Measurements from ENCODE around the gene SCARB1. TPM values are rescaled to one million over a fixed set of nuclear protein-coding genes. Genes with fewer than 3 reads are reported as not detected.

The SCARB1 gene
- total RNA-seq, 1 donor from 2014 or later: 81.1 TPM

DNA sequence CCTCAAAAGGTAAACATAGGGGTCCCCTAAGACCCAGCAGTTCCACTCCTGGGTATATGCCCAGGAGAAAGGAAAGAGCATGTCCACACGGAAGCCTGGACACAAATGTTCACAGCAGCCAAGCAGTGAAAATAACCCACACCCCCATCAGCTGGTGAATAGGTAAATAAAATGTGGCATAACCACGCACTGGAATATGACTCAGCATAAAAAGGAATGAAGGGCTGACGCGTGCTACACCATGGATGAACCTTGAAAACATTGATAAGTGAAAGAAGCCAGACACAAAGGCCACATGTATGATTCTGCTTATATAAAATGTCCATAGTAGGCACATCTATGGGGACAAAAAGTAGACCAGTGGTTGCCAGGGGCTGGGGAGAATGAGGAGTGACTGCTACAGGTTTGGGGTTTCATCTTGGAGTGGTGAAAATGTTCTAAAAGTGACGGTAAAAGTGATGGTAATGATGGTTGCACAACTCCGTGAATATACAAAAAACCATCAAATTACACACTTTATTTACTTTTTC lies 3.8 kb upstream of the SCARB1 start:
- no peaks in the 10 kb centered on the region for H3K27me3 ChIP-seq
- H3K9me3 ChIP-seq: no peaks in the 10 kb centered on the region
- intact Hi-C loops (cut with DNase I): no loop called here
- H3K4me1 ChIP-seq: peaks cover 0 to 7% of the 10 kb centered on the region in 2 donors
- DNase-seq (ENCODE audit: low spot score in 2 of 2): no peak
- H3K4me3 ChIP-seq: no peak overlapping the region
- no peak overlapping the region for H3K27ac ChIP-seq
- TF ChIP-seq, protein P1, sequence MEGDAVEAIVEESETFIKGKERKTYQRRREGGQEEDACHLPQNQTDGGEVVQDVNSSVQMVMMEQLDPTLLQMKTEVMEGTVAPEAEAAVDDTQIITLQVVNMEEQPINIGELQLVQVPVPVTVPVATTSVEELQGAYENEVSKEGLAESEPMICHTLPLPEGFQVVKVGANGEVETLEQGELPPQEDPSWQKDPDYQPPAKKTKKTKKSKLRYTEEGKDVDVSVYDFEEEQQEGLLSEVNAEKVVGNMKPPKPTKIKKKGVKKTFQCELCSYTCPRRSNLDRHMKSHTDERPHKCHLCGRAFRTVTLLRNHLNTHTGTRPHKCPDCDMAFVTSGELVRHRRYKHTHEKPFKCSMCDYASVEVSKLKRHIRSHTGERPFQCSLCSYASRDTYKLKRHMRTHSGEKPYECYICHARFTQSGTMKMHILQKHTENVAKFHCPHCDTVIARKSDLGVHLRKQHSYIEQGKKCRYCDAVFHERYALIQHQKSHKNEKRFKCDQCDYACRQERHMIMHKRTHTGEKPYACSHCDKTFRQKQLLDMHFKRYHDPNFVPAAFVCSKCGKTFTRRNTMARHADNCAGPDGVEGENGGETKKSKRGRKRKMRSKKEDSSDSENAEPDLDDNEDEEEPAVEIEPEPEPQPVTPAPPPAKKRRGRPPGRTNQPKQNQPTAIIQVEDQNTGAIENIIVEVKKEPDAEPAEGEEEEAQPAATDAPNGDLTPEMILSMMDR (IDR thresholded peaks at IDR 0.05): no peak
- no peaks in the 10 kb centered on the region for H3K36me3 ChIP-seq

DNA sequence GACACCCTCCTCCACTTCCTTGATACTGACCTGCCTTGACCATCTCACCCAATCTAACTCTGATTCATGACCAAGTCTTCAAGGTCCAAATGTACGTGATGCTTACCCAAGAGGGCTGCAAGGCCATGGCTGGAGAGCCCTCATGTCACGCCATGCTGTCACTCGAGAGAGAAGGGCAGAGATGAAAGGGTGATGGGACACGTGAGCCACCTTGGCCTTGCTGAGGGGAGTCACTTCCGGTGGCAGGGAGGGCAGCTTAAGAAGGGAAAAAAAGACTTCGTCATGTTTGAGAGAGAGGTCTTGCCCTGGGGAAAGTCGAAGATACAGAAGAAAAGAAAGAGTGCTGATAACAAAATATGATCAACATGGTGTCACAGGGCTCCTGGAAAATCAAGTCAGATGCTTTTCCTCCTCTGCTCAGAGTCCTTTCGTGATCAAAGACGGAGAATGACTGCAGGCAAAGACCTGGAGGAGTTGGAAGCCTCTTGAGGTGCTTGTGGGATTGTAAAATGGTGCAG lies 3.3 kb upstream of the SCARB1 start:
- TF ChIP-seq, protein P1 (IDR thresholded peaks at IDR 0.05): no peak
- no peak overlapping the region for H3K4me3 ChIP-seq
- DNase-seq (ENCODE audit: low spot score in 2 of 2): no peak
- H3K27me3 ChIP-seq: no peaks in the 10 kb centered on the region
- H3K27ac ChIP-seq: no peak overlapping the region
- intact Hi-C loops (cut with DNase I): no loop called here
- no peaks in the 10 kb centered on the region for H3K9me3 ChIP-seq
- no peaks in the 10 kb centered on the region for H3K36me3 ChIP-seq
- peaks cover 0 to 7% of the 10 kb centered on the region in 2 donors for H3K4me1 ChIP-seq

GRCh38 chr12:124866195-124866882 lies 2.7 kb upstream of the SCARB1 start:
- Histone ChIP-seq H3K27ac (no peak overlapping the region), H3K27me3 (no peaks in the 10 kb centered on the region), H3K9me3 (no peaks in the 10 kb centered on the region), H3K4me3 (no peak overlapping the region), H3K4me1 (peaks cover 0 to 7% of the 10 kb centered on the region in 2 donors), H3K36me3 (no peaks in the 10 kb centered on the region)
- TF ChIP-seq, protein P1 (IDR thresholded peaks at IDR 0.05): no peak
- intact Hi-C loops (cut with DNase I): no loop called here
- DNase-seq (ENCODE audit: low spot score in 2 of 2): no peak

DNA sequence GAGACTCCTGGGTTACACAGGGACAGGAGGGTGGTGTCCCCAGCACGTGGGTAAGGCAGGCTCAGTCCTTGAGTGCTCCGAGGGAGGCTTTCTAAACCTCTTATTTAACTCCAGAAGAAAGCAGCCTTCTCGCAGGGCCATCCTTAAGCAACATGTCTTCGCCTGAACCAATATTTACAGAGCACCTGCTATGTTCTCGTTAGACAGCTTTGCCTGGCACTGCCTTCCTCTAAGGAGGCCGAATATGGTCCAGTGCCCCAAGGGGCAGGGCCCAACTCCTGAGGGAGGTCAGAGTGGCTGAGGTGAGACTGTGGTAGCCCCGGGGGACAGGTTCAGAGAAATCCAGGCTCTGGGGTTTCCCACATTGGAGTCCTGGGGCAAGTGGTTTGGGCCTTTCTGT lies 2.1 kb upstream of the SCARB1 start:
- H3K9me3 ChIP-seq: no peaks in the 10 kb centered on the region
- no peak overlapping the region for H3K27ac ChIP-seq
- no peak for DNase-seq (ENCODE audit: low spot score in 2 of 2)
- intact Hi-C loops (cut with DNase I): no loop called here
- H3K4me1 ChIP-seq: peaks cover 0 to 7% of the 10 kb centered on the region in 2 donors
- TF ChIP-seq, protein P1 (IDR thresholded peaks at IDR 0.05): no peak
- no peak overlapping the region for H3K4me3 ChIP-seq
- H3K36me3 ChIP-seq: no peaks in the 10 kb centered on the region
- H3K27me3 ChIP-seq: no peaks in the 10 kb centered on the region

- H3K36me3 ChIP-seq: no peaks in the 10 kb centered on the region
- H3K27ac ChIP-seq: peak overlapping the region; percentile 36 to 61
- H3K4me3 ChIP-seq: peak overlapping the region; percentile 82 to 83
- H3K4me1 ChIP-seq: peaks cover 0 to 7% of the 10 kb centered on the region in 2 donors
- intact Hi-C loops (cut with DNase I): loop anchor here (5.0 kb wide), 2 partner anchors 38 to 78 kb away; no protein-coding TSS in a partner anchor
- TF ChIP-seq, protein P1 (IDR thresholded peaks at IDR 0.05): no peak
- no peaks in the 10 kb centered on the region for H3K9me3 ChIP-seq
- H3K27me3 ChIP-seq: no peaks in the 10 kb centered on the region
- DNase-seq (ENCODE audit: low spot score in 2 of 2): no peak
Measured at GRCh38 chr12:124864326-124864752, 675 bp upstream of the SCARB1 start.
